Ascending aorta (tissue), 2 donors: ENCODE results near the gene SPECC1L. TPM values are rescaled to one million over a fixed set of nuclear protein-coding genes. Genes with fewer than 3 reads are reported as not detected.

Experiments used
- DNase-seq, 2 donors: peaks; one replicate each; pipeline ENCODE4 v3.0.0-alpha.2; 2019; ENCODE audit warnings: low spot score in 2 of 2
- H3K27ac ChIP-seq, 2 donors: fragments of 200-600 bp; sonication (generic); one replicate each; pipeline ENCODE4 v1.5.1; 2016 to 2017; ENCODE audit warnings: mild to moderate bottlenecking in 1 of 2
- H3K27me3 ChIP-seq: fragments of 200-600 bp; sonication (generic); one replicate; pipeline ENCODE4 v1.5.1; 2017
- H3K36me3 ChIP-seq, 2 donors: fragments of 200-600 bp; sonication (generic); one replicate each; pipeline ENCODE4 v1.5.1; 2016
- H3K4me1 ChIP-seq, 2 donors: fragments of 200-600 bp; sonication (generic); one replicate each; pipeline ENCODE4 v1.5.1; 2016 to 2017; ENCODE audit warnings: mild to moderate bottlenecking in 1 of 2
- H3K4me3 ChIP-seq, 2 donors: fragments of 200-600 bp; sonication (generic); one replicate each; pipeline ENCODE4 v1.5.1; 2016 to 2017; ENCODE audit warnings: mild to moderate bottlenecking in 1 of 2
- H3K9me3 ChIP-seq, 2 donors: fragments of 200-600 bp; sonication (generic); one replicate each; pipeline ENCODE4 v1.5.1; 2016
- intact Hi-C: fragments of 100-400 bp; cut with DNase I; formaldehyde crosslinking; loops from one replicate; pipeline ENCODE4 v1.15.1; 2023
- total RNA-seq: library from RNA; depleted of rRNA; stranded (reverse); fragments of >200 nt; gene quantifications from one replicate; pipeline ENCODE4 v1.1.0, GENCODE V29; 2016
- TF ChIP-seq, protein P1 (sequence below), 3 experiments: fragments of 200-600 bp in 2 of 3; fragments of 450-650 bp in 1 of 3; sonication (generic) in 2 of 3; IDR thresholded peaks; one replicate each; pipeline ENCODE4 v1.5.1; 2016 to 2019; ENCODE audit warnings: antibody characterized with exemption in 3 of 3, mild to moderate bottlenecking in 1 of 3, moderate library complexity in 1 of 3

The SPECC1L gene
- total RNA-seq, 1 donor from 2014 or later: 66.9 TPM

DNA sequence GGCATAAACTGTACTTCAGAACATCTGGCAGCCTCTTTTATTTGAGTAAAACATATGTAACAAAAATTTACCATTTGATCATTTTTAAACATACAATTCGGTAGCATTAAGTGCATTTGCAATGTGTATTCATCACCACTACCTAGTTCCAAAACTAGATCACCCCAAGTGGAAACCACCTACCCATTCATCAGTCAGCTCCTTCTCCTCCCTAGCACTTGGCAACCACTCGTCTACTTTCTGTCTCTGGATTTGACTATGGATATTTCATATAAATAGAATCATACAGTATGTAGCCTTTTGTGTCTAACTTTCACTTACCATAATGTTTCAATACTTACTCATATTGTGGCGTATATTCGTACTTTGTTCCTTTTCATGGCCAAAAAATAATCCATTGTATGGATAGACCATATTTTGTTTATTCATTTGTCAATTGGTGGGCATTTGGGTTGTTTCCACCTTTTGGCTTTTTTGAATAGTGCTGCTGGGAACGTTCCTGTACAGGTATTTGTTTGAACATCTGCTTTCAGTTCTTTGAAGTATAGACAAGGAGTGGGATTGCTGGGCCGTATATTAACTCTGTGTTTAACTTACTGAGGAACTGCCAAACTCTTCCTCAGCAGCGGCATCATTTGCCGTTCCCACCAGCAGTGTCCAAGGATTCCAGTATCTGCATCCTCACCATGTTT, 129.5 kb downstream of the SPECC1L start:
- intact Hi-C loops: no loop called here
- Histone ChIP-seq H3K27ac (peak overlapping the region in 1 of 2 donors; percentile 90), H3K36me3 (peaks cover 17 to 25% of the 10 kb centered on the region in 2 donors), H3K4me1 (peaks cover 9 to 36% of the 10 kb centered on the region in 2 donors), H3K4me3 (no peak overlapping the region), H3K9me3 (no peaks in the 10 kb centered on the region), H3K27me3 (no peaks in the 10 kb centered on the region)
- TF ChIP-seq, protein P1, sequence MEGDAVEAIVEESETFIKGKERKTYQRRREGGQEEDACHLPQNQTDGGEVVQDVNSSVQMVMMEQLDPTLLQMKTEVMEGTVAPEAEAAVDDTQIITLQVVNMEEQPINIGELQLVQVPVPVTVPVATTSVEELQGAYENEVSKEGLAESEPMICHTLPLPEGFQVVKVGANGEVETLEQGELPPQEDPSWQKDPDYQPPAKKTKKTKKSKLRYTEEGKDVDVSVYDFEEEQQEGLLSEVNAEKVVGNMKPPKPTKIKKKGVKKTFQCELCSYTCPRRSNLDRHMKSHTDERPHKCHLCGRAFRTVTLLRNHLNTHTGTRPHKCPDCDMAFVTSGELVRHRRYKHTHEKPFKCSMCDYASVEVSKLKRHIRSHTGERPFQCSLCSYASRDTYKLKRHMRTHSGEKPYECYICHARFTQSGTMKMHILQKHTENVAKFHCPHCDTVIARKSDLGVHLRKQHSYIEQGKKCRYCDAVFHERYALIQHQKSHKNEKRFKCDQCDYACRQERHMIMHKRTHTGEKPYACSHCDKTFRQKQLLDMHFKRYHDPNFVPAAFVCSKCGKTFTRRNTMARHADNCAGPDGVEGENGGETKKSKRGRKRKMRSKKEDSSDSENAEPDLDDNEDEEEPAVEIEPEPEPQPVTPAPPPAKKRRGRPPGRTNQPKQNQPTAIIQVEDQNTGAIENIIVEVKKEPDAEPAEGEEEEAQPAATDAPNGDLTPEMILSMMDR (IDR thresholded peaks at IDR 0.05): no peak
- no peak for DNase-seq

DNA sequence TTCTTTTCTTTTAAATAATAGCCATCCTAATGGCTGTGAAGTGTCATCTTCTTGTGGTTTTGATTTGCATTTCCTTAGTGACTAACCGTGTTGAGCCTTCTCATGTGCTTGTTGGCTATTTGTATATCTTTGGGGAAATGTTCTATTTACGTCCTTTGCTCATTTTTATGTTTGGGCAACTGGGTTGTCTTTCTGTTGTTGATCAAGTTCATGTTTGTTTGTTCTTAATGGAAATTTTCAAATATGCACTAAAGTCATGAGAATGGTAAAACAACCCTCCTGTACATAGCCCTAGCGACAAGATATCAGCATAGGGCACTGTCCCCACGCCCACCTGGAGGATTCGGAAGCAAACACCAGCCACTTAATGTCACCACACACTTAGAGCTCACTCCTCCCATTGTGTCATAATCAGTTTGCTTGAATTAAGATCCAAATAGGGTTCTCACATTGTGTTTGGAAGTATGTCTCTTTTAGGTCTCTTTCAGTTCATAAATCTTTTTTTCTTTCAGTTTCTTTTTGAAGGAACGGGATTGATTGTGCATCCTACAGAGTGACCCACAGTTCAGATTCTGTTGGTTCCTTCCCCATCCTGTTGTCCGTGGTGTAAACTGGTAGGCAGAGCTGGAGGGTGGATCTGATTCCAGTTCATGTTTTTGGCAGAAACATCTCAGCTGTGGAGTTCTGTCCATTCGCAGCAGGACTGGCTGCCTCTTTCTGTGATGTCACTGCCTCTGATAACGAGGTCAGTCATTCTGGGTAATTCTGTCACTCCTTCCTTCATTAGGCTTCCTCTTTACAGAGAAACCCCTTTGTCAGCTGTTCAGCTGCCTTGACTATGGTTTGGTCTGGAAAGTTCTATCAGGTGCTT, 130.3 kb downstream of the SPECC1L start:
- DNase-seq: no peak
- peaks cover 9 to 36% of the 10 kb centered on the region in 2 donors for H3K4me1 ChIP-seq
- peaks cover 11 to 23% of the 10 kb centered on the region in 2 donors for H3K36me3 ChIP-seq
- intact Hi-C loops: no loop called here
- H3K4me3 ChIP-seq: peak overlapping the region in 1 of 2 donors; percentile 2
- peak overlapping the region; percentile 84 to 90 for H3K27ac ChIP-seq
- no peaks in the 10 kb centered on the region for H3K27me3 ChIP-seq
- H3K9me3 ChIP-seq: no peaks in the 10 kb centered on the region
- TF ChIP-seq, protein P1 (IDR thresholded peaks at IDR 0.05): no peak

DNA sequence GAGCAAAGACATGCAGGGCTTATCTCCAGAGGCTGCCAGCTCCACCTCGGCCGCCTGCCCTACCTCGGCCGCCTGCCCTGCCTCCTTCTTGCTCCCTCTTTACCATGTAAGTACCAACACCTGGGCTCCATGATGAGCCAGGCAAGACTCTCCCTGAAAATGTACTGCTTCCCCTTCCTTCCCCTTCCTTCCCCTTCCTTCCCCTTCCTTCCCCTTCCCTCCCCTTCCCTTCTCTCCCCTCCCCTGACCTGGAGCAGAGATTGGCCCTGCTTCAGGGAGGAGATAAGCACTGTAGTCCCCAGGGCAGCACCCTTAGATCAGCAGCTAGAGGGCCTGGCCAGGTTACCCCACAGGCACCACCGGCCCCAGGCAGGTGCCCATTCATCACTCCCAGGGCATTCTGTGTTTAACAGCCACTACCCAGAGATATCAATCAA, 131.3 kb downstream of the SPECC1L start:
- peak overlapping the region; percentile 84 to 90 for H3K27ac ChIP-seq
- no peaks in the 10 kb centered on the region for H3K9me3 ChIP-seq
- H3K4me1 ChIP-seq: peaks cover 9 to 36% of the 10 kb centered on the region in 2 donors
- peaks cover 5 to 15% of the 10 kb centered on the region in 2 donors for H3K36me3 ChIP-seq
- H3K4me3 ChIP-seq: no peak overlapping the region
- TF ChIP-seq, protein P1 (IDR thresholded peaks at IDR 0.05): no peak
- H3K27me3 ChIP-seq: no peaks in the 10 kb centered on the region
- DNase-seq: no peak
- intact Hi-C loops: no loop called here

DNA sequence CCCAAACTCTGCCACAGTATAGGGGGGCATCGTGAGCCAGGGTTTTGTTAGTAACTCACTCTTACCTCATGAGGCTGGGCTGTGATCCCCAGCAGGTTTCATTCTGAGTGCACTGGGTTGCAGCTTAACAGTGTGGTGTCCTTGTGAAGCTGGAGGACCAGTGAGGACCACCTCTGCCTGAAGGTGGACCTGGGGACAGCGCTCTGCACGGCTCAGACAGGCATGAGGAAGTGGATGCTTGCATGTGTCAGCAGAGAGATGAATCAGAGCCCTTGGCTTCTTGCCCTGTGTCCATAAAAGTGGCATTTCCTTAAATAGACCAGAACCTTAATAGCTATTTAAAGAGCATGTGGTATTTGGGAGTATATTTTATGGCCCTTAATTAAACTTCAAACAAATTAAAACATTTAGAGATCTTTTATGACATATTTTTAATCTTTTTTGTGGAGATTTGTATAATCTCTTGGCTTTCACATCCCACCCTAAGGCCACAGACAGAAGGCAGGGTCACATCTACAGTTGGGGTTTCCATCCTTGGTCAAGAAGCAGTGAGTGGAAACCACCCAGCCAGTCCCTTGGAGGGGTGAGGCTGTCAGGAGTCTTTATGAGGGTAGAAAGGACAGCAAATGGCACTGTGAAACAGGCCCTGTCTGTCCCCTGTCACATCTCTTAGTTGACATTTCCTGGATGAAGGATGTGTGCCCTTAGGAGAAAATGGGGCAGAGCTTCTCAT, 132.0 kb downstream of the SPECC1L start:
- intact Hi-C loops: no loop called here
- no peaks in the 10 kb centered on the region for H3K27me3 ChIP-seq
- TF ChIP-seq, protein P1 (IDR thresholded peaks at IDR 0.05): no peak
- no peaks in the 10 kb centered on the region for H3K9me3 ChIP-seq
- peak overlapping the region; percentile 84 to 90 for H3K27ac ChIP-seq
- peak; percentile 60 to 95 for DNase-seq
- H3K36me3 ChIP-seq: peaks cover 3 to 10% of the 10 kb centered on the region in 2 donors
- no peak overlapping the region for H3K4me3 ChIP-seq
- H3K4me1 ChIP-seq: peaks cover 9 to 36% of the 10 kb centered on the region in 2 donors

DNA sequence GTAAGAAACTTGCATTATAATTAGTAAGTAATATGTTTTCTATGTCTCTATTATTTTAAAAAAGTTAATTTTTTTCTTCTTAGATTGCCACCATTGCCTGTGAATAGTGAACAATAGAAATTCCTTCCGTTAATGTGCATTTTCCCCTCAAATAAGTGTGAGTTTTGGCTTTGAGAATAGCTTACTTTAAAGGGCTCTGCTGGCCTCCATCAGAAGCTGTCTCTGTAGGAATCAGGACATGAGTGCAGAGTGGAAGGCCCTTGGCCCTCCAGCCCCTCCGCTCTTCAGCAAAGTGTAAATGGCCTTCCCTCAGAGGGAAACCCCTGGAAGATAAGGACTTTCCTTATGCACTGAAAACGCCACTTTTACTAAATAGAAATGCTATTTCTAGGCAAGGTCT, 132.7 kb downstream of the SPECC1L start:
- Histone ChIP-seq H3K27me3 (no peaks in the 10 kb centered on the region), H3K27ac (peak overlapping the region; percentile 84 to 90), H3K36me3 (peaks cover 4 to 9% of the 10 kb centered on the region in 2 donors), H3K9me3 (no peaks in the 10 kb centered on the region), H3K4me1 (peaks cover 9 to 36% of the 10 kb centered on the region in 2 donors), H3K4me3 (no peak overlapping the region)
- DNase-seq: no peak
- intact Hi-C loops: no loop called here
- TF ChIP-seq, protein P1 (IDR thresholded peaks at IDR 0.05): no peak
